Thyroid gland (tissue), 4 donors: Measurements from ENCODE around the gene ART4.

ENCODE experiments used
- POLR2A ChIP-seq, 2 donors: fragments of 450-650 bp; IDR thresholded peaks; one replicate each; pipeline ENCODE4 v1.6.1; 2017; ENCODE audit warnings: antibody characterized with exemption in 2 of 2, mild to moderate bottlenecking in 2 of 2, moderate library complexity in 1 of 2
- TF ChIP-seq, protein P1 (sequence below), 6 experiments: fragments of 200-600 bp in 3 of 6; fragments of 450-650 bp in 3 of 6; sonication (generic) in 3 of 6; IDR thresholded peaks; one replicate each; pipeline ENCODE4 v1.5.1; 2016 to 2019; ENCODE audit warnings: antibody characterized with exemption in 6 of 6, mild to moderate bottlenecking in 2 of 6, inconsistent platforms in 1 of 6, moderate library complexity in 1 of 6

DNA sequence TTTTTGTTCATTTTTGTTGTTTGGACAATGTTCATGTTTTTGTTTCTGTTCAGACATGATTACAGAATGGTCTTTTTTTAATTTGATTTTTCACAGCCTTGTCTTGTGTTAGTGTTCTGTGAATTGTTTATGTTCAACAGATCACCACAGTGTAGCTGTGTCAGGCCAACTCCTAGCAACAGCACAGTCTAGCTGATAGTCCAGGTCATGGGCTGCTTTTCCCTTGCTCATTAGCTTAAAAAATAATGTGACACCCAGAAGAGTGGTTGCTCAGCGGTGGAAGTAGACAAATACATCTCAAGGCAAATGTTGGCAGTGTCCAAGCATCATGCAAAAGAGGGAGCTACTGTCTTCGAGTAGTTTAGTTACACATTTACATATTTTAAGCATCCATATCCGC is 62.5 kb downstream of the ART4 start:
- TF ChIP-seq, protein P1, sequence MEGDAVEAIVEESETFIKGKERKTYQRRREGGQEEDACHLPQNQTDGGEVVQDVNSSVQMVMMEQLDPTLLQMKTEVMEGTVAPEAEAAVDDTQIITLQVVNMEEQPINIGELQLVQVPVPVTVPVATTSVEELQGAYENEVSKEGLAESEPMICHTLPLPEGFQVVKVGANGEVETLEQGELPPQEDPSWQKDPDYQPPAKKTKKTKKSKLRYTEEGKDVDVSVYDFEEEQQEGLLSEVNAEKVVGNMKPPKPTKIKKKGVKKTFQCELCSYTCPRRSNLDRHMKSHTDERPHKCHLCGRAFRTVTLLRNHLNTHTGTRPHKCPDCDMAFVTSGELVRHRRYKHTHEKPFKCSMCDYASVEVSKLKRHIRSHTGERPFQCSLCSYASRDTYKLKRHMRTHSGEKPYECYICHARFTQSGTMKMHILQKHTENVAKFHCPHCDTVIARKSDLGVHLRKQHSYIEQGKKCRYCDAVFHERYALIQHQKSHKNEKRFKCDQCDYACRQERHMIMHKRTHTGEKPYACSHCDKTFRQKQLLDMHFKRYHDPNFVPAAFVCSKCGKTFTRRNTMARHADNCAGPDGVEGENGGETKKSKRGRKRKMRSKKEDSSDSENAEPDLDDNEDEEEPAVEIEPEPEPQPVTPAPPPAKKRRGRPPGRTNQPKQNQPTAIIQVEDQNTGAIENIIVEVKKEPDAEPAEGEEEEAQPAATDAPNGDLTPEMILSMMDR (IDR thresholded peaks at IDR 0.05), result no peak
- no peak for TF ChIP-seq POLR2A (IDR thresholded peaks at IDR 0.05)
